GM23248 (cell line): ENCODE measurements around the gene DRC3.
"Not testable (repeated sequence)": the region's sequence is repeated elsewhere in the genome, so short reads cannot be mapped to it uniquely, and the experiment has no call there.

Source experiments
- EZH2 ChIP-seq: fragments of 200-600 bp; sonication (generic); IDR thresholded peaks from 2 replicates; pipeline ENCODE4 v1.6.1; 2018; ENCODE audit warnings: antibody characterized with exemption, mild to moderate bottlenecking; ENCODE audit not compliant: insufficient read depth, poor library complexity, severe bottlenecking
- EZH2phosphoT487 ChIP-seq: fragments of 200-600 bp; sonication (generic); IDR thresholded peaks from 2 replicates; pipeline ENCODE4 v1.6.1; 2018; ENCODE audit warnings: antibody characterized with exemption, moderate library complexity, mild to moderate bottlenecking, low read depth; ENCODE audit not compliant: insufficient read depth

GRCh38 chr17:17955790-17956341 is 16.8 kb upstream of the DRC3 start:
- TF ChIP-seq EZH2, EZH2phosphoT487: not testable (repeated sequence)
